HG03457 (cell line): Measurements from ENCODE around the gene MTM1.
A peak's percentile ranks its signal among the peaks of the same experiment; 100 is the strongest.

Source experiments
- ATAC-seq: cut with Tn5 transposase; IDR thresholded peaks from one replicate; pipeline ENCODE4 v1.9.1; 2021; ENCODE audit warnings: moderate number of reproducible peaks; ENCODE audit not compliant: unreplicated experiment

The MTM1 gene

DNA sequence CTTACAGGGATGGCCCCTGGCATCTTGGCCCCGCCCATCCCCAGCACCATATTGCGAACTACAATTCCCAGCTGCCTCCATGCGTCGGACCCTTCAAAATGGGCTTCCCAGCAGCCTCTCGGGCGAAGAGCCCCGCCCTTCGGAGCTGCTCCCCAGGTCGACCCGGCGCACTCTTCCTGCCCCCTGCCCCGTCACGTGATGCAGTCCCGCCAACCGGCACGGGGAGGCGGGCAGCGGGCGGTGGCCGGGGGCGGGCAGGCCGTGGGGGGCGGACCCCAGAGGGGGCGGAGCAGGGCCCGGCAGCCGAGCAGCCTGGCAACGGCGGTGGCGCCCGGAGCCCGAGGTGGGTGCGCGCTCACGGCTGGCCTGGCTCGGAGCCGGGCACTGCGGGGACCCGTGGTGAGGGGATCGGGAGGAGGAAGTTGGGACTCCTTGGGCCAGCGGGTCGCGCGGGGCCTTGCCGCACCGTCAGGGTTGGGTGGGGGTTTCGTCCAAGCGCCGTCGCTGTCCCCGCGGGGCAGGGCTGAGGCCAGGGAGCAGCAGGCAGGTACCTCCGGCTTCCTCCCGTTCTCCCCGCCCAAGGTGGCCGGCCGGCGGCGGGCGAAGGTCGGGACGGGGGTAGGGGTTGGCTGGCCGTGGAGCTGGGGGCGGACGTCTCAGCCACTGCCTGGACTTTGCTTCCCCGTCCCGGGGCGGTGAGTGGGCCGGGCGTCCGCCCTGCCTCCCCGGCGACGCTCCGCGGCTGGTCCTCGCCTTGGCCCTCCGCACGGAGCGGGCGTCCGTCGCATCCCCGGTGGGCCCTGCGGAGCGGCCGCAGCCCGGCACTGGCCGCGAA, at the start of gene MTM1:
TSS of gene MTM1 (plus strand) at position 302 of the 835 bp plus-strand sequence. CDS start 23,994 bp downstream, outside the sequence.
- peak; percentile 91 for ATAC-seq

DNA sequence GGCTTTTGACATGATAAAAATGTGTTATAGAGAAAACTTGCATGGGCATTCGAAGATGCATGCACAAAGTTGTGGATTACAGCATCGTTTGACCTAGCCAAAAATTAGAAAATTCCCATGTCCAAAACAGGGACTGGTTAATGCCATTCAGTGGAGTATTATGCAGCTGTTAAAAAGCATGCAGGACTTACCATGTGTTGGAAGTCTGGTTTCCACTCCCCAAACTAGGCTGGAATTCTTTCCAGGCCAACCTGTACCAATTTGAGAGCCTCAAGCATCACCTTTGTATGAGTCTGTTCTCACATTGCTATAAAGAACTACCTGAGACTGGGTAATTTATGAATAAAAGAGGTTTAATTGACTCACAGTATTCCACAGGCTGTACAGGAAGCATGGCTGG, 45.9 kb upstream of the MTM1 start:
- ATAC-seq, result no peak

GRCh38 chrX:150525061-150525919, 43.1 kb upstream of the MTM1 start:
- no peak for ATAC-seq

- no peak for ATAC-seq
These were observed 41.7 kb upstream of the MTM1 start for GRCh38 chrX:150526692-150527091.

DNA sequence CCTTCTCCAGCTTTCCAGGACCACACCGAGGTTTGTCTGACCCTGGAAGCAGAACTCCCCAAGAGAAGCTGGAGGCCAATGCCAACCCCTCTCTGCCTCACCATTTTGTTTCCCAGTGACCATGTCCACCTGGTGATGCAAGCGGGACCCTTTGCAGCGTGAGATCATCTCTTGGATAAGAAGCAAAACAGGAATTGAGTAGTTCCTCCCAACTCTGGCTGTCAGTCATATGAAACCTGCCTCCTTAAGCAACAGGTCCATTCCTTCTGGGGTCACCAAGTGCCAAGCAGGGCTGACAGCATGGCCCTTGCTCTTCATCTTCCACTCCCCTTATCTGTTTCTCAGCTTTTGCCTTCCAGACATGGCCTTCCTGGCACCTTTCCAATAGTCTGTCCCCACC, 41.3 kb upstream of the MTM1 start:
- ATAC-seq, result no peak

DNA sequence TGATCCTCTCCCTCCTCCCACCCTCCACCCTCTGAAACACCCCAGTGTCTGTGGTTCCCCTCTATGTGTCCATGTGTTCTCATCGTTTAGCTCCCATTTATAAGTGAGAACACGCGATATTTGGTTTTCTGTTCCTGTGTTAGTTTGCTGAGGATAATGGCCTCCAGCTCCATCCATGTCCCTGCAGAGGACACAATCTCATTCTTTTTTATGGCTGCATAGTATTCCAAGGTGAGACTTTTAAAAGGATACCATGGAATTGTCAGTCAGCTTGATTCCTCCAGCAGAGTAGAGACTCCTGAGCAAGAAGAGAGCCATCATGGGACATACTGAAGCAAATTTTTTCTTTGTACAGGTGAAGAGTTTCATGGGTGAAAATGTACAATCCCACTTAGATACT, 38.8 kb upstream of the MTM1 start:
- ATAC-seq, result no peak

DNA sequence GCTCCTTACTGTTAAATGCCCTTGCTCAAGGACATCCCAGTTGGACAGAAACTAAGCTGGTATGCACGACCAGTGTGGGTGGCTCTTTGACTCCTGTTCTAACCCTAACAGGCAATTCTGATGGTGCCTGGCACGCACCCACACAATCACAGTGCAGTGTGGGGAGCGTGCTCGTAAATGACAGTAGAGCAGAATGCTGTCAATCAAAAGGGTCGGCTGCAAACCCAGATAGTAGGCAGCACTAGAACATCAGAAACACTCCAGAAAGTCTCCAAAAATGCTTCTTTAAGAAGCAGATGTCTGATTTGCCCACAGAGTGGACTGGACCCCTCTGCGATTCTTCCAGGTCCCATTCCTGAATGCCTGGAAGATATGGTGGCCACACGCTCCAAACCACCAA, 37.6 kb upstream of the MTM1 start:
- ATAC-seq, result no peak

GRCh38 chrX:150531467-150531866, 37.0 kb upstream of the MTM1 start:
- ATAC-seq, result no peak

- no peak for ATAC-seq
These were observed 34.6 kb upstream of the MTM1 start for GRCh38 chrX:150533863-150534262.

- ATAC-seq, result no peak
These were observed 31.8 kb upstream of the MTM1 start for GRCh38 chrX:150536455-150537116.

GRCh38 chrX:150537851-150538250, 30.6 kb upstream of the MTM1 start:
- no peak for ATAC-seq

- no peak for ATAC-seq
These were observed 27.5 kb upstream of the MTM1 start for GRCh38 chrX:150540965-150541364.

- ATAC-seq, result peak; percentile 31
These were observed 25.6 kb upstream of the MTM1 start for GRCh38 chrX:150542846-150543229.

GRCh38 chrX:150543230-150544155, 24.9 kb upstream of the MTM1 start:
- ATAC-seq, result peak; percentile 52

DNA sequence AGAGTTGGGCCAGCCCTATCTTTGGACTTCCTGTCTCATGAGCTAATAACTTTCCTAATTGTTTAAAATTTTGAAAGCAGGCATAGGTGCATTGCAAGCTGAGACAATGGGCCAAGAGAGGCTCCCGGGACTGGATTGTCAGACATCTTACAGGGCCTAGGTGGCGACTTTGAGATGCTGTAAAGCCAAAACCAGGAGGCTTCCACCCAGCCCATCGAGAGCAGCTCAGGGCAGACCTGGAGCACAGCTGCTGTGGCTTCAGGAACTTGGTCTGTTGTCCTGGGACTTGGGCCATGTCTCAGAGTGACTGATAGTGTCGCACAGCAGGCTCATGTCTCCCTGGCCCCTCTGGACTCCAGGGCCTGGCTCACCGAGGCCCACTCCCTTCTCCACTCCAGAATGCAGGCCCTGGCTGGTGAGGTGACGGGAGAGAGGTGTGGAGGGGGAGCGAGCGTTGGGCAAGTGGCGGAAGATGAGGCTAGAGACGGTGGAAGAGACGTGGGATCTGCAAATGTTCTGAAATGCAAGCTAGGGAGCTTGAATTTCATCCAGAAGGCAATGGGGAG, 24.1 kb upstream of the MTM1 start:
- no peak for ATAC-seq

DNA sequence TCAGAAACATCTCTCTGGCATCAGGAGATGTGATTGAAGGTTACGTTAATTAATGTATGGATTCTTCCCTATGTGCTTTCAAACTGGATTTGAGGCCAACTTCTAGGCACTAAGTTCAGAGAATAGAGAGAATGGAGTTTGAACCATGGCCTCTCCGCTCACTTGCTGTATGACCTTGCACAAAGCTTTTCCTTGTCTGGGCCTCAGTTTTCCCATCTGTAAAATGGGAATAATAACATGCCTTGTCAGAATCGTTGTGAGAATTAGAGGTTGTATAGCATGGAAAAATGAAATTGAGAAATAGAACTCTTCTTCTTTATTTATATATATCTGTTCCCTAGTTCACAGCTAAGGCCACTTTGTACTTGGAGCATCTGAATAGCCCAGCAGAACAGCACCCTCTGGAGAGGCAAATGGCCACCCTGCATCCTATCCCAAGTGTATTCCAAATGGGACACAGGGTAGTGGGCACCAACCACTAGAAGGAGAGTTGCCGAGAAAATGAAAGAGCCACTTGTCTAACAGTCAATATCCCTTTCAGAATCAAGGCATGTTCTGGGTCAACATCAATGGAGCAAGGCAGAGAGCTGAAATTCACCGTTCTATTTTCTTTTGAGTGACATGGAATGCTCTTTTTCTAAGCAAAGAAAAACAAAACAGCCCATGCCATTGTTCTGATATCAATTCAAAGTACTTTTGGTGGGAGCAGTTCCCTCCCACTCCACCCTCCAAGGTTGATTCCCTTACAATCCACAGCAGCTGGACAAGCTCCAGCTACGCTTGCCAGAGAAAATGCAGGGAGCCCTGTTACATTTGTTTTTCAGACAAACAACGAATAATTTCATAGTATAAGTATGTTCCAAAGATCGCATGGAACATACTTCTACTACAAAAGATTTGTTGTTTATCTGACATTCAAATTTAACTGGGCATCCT, 23.3 kb upstream of the MTM1 start:
- no peak for ATAC-seq

GRCh38 chrX:150546711-150547153, 21.7 kb upstream of the MTM1 start:
- no peak for ATAC-seq

GRCh38 chrX:150547375-150548115, 20.9 kb upstream of the MTM1 start:
- ATAC-seq, result no peak
